Naive thymus-derived CD4-positive, alpha-beta T cell (primary cell): ENCODE results near the gene COL4A1. TPM values are rescaled to one million over a fixed set of nuclear protein-coding genes. Genes with fewer than 3 reads are reported as not detected.

Source experiments
- ATAC-seq: fragments of 150-1000 bp; cut with Tn5 transposase; 2 replicates; pipeline ENCODE4 v1.10.0; 2021; ENCODE audit warnings: mild to moderate bottlenecking, moderate library complexity
- CTCF ChIA-PET: fragments of 350-600 bp; sonication (Branson Sonifier 250); formaldehyde crosslinking; loops from one replicate; lab custom pipeline; 2021; ENCODE audit warnings: antibody characterized with exemption; lab: Charles Lee
- POLR2A ChIA-PET: fragments of 350-600 bp; sonication (Branson Sonifier 250); formaldehyde crosslinking; loops from one replicate; lab custom pipeline; 2021; ENCODE audit warnings: antibody characterized with exemption, inconsistent platforms; lab: Charles Lee
- DNase-seq, 9 donors: peaks; one replicate each; pipeline versions ENCODE4 v3.0.0 to v3.0.0-alpha.2; 2020 to 2022; ENCODE audit warnings: mixed read lengths in 1 of 9
- H3K27ac ChIP-seq: one replicate; pipeline ENCODE4 v1.7.0; 2013; ENCODE audit warnings: mild to moderate bottlenecking, low read depth, low read length, moderate library complexity
- H3K27me3 ChIP-seq, 2 donors: one replicate each; pipeline ENCODE4 v1.7.0; 2013; ENCODE audit warnings: low read length in 2 of 2, mild to moderate bottlenecking in 2 of 2, moderate library complexity in 2 of 2; ENCODE audit not compliant: control insufficient read depth in 2 of 2, insufficient read depth in 2 of 2
- H3K36me3 ChIP-seq, 3 experiments: 1 replicate in 2 of 3; 2 replicates in 1 of 3; pipeline ENCODE4 v1.7.0; 2013; ENCODE audit warnings: low read length in 3 of 3, mild to moderate bottlenecking in 3 of 3, moderate library complexity in 1 of 3; ENCODE audit not compliant: insufficient read depth in 3 of 3, control insufficient read depth in 2 of 3
- H3K4me1 ChIP-seq, 2 donors: one replicate each; pipeline ENCODE4 v1.7.0; 2013; ENCODE audit warnings: low read length in 2 of 2, mild to moderate bottlenecking in 2 of 2, moderate library complexity in 1 of 2; ENCODE audit not compliant: control insufficient read depth in 2 of 2, insufficient read depth in 2 of 2
- H3K4me3 ChIP-seq: 2 replicates; pipeline ENCODE4 v1.7.0; 2013; ENCODE audit warnings: mild to moderate bottlenecking, low read length
- H3K9me3 ChIP-seq, 3 experiments: 1 replicate in 2 of 3; 2 replicates in 1 of 3; pipeline ENCODE4 v1.7.0; 2013; ENCODE audit warnings: low read length in 3 of 3; ENCODE audit not compliant: control insufficient read depth in 2 of 3
- H3K27ac Mint-ChIP-seq, 9 donors: one replicate each; pipeline ENCODE4 v1.8.0; 2020 to 2022; ENCODE audit warnings: mixed read lengths in 9 of 9, mild to moderate bottlenecking in 8 of 9, moderate library complexity in 5 of 9, inconsistent platforms in 2 of 9
- H3K27me3 Mint-ChIP-seq, 5 donors: one replicate each; pipeline ENCODE4 v1.8.0; 2021 to 2022; ENCODE audit warnings: mixed read lengths in 5 of 5, mild to moderate bottlenecking in 1 of 5
- H3K36me3 Mint-ChIP-seq, 5 donors: one replicate each; pipeline ENCODE4 v1.8.0; 2020 to 2022; ENCODE audit warnings: mixed read lengths in 5 of 5, mild to moderate bottlenecking in 3 of 5, inconsistent platforms in 1 of 5
- H3K4me1 Mint-ChIP-seq, 7 donors: one replicate each; pipeline ENCODE4 v1.8.0; 2020 to 2022; ENCODE audit warnings: mixed read lengths in 7 of 7, mild to moderate bottlenecking in 3 of 7, inconsistent platforms in 1 of 7
- H3K4me3 Mint-ChIP-seq, 10 donors: one replicate each; pipeline ENCODE4 v1.8.0; 2020 to 2022; ENCODE audit warnings: mild to moderate bottlenecking in 10 of 10, mixed read lengths in 10 of 10, moderate library complexity in 6 of 10, inconsistent platforms in 2 of 10
- H3K9me3 Mint-ChIP-seq, 11 donors: one replicate each; pipeline ENCODE4 v1.8.0; 2020 to 2022; ENCODE audit warnings: mixed read lengths in 11 of 11, mild to moderate bottlenecking in 4 of 11, inconsistent platforms in 1 of 11, moderate library complexity in 1 of 11
- intact Hi-C, 2 donors: fragments of 100-400 bp; cut with micrococcal nuclease; formaldehyde crosslinking; loops; one replicate each; pipeline ENCODE4 v1.15.1; 2023
- polyA plus RNA-seq, 2 donors: library from polyadenylated mRNA; unstranded; fragments of 300-500 nt; fragmentation: Illumina TruSeq; gene quantifications; one replicate each; pipeline ENCODE4 v1.2.3, GENCODE V29; 2021
- total RNA-seq, 6 experiments: library from RNA in 5 of 6; stranded (reverse) in 5 of 6; gene quantifications; 1 replicate in 5 of 6; 2 replicates in 1 of 6; pipeline ENCODE4 v1.2.3 and lab custom pipeline; 2021 to 2026

Gene COL4A1
- total and polyA plus RNA-seq, 7 experiments from 2014 or later = 0.24 TPM; not detected in 6

DNA sequence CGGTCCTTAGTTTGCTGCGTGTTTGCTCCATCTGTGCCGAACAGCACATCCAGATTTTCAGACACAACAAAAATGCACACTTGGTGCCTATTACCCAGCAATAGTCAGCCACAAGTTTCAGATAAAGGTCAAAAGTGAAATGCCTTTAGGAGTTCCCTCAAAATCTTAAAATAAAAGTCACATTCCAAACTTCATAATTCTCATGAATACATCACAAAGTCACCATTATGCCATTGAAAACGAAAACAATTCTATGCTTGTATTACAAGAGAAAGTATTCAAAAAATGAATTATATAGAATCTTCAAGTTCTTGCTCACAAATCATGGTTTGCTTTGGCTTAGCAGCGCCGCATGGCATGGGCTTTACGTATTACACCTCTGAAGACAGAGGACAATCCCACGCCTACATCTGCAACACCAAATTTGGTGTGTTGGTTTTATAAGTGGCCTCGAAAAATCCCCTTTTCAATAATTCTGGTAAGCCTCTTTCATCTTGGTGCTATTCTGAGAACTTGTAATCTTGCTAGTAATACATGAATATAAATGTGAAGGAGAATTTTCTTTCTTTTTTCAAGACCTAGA, 26.6 kb downstream of the COL4A1 start:
- Mint-ChIP-seq H3K4me1 (peaks cover 0 to 5% (median 0%) of the 10 kb centered on the region in 7 donors), H3K4me3 (no peak overlapping the region), H3K27me3 (peaks cover 5 to 16% (median 9%) of the 10 kb centered on the region in 5 donors), H3K9me3 (peaks cover 0 to 1% (median 0%) of the 10 kb centered on the region in 11 donors), H3K27ac (no peak overlapping the region), H3K36me3 (no peaks in the 10 kb centered on the region)
- ATAC-seq = no peak
- Histone ChIP-seq H3K9me3 (no peaks in the 10 kb centered on the region), H3K27me3 (no peaks in the 10 kb centered on the region), H3K27ac (no peak overlapping the region), H3K4me1 (no peaks in the 10 kb centered on the region), H3K4me3 (no peak overlapping the region), H3K36me3 (no peaks in the 10 kb centered on the region)
- POLR2A ChIA-PET = no interaction called here
- CTCF ChIA-PET = no interaction called here
- no peak for DNase-seq
- intact Hi-C loops = no loop called here

DNA sequence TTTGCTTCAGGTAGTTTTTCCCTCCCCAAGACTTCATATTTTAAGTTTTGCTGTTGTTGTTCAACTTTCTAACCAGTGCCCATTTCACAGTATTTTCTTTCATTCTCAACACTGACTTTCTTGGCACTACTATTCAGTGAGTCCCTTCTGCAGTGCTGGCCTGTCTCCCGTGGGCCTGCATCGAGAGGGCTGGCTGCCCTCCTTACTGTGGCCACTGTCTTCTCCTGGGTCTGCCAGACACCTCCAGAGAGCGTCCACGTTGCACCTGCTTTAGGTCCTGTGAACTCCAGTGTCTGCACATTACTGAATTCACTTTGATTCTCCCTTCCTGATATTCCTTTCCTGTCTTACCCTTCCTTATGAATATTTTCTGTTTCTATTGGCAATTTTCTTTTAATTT, 27.3 kb downstream of the COL4A1 start:
- Histone ChIP-seq H3K4me3 (no peak overlapping the region), H3K9me3 (no peaks in the 10 kb centered on the region), H3K36me3 (no peaks in the 10 kb centered on the region), H3K27ac (no peak overlapping the region), H3K27me3 (no peaks in the 10 kb centered on the region), H3K4me1 (no peaks in the 10 kb centered on the region)
- intact Hi-C loops = no loop called here
- H3K36me3 Mint-ChIP-seq = no peaks in the 10 kb centered on the region
- peaks cover 5 to 12% (median 12%) of the 10 kb centered on the region in 5 donors for H3K27me3 Mint-ChIP-seq
- no peak for DNase-seq
- peaks cover 0 to 5% (median 0%) of the 10 kb centered on the region in 7 donors for H3K4me1 Mint-ChIP-seq
- H3K4me3 Mint-ChIP-seq = no peak overlapping the region
- ChIA-PET POLR2A (no interaction called here), CTCF (no interaction called here)
- H3K9me3 Mint-ChIP-seq = peaks cover 0 to 1% (median 0%) of the 10 kb centered on the region in 11 donors
- no peak for ATAC-seq
- no peak overlapping the region for H3K27ac Mint-ChIP-seq

DNA sequence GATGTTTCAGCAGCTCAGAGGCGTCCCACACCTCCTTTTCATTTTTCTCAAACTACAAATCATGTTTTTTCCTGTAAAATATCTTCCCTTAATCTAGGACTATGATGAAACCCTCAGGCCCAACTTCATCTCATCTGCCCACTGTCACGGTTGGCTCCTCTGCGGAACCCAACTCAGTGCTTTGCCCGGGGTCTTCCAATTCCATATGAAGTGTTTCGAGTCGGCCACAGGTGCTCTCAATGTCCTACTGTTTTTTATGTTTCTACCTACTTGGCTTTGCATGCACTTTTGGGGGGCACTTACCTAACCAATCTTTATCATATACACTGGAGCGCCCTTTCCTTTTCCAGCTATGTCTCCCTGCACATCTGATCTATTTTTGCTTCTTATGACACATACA, 28.1 kb downstream of the COL4A1 start:
- H3K9me3 ChIP-seq = no peaks in the 10 kb centered on the region
- H3K27me3 ChIP-seq = no peaks in the 10 kb centered on the region
- intact Hi-C loops = no loop called here
- ChIA-PET CTCF (no interaction called here), POLR2A (no interaction called here)
- H3K36me3 Mint-ChIP-seq = no peaks in the 10 kb centered on the region
- no peak overlapping the region for H3K4me3 ChIP-seq
- ATAC-seq (no peak), DNase-seq (no peak)
- no peaks in the 10 kb centered on the region for H3K4me1 ChIP-seq
- H3K27ac ChIP-seq = no peak overlapping the region
- H3K9me3 Mint-ChIP-seq = peaks cover 0 to 1% (median 0%) of the 10 kb centered on the region in 11 donors
- H3K36me3 ChIP-seq = no peaks in the 10 kb centered on the region
- peaks cover 5 to 16% (median 9%) of the 10 kb centered on the region in 5 donors for H3K27me3 Mint-ChIP-seq
- peaks cover 0 to 5% (median 0%) of the 10 kb centered on the region in 7 donors for H3K4me1 Mint-ChIP-seq
- no peak overlapping the region for H3K4me3 Mint-ChIP-seq
- H3K27ac Mint-ChIP-seq = no peak overlapping the region

DNA sequence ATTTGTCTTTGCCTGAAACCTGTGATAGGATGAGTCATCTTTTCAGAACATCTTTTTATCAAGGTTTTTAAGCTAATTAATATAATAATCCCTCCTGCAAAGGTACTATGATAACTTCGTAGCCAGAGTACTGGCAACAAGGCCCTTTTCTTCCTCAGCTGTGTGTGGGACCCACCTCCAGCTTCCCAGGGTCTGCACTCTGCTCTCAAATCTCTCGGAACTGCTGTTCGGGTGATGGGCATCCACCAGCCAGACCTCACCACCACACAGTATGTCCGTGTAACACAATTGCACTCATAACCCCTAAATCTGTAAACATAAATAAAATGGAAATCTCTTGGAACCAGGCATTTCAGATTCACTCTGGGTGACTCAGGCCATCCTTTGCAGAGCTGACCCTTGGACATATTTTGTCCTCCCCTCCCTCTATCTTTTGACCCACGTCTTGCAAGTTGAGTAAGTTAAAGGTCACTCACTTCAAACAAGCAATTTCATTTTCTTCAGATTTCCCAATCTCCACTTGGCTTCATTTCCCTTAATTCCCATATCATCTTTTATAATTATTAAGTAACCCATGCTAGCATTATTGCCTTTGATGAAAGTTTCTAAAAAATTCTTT, 29.5 kb downstream of the COL4A1 start:
- H3K36me3 Mint-ChIP-seq = no peaks in the 10 kb centered on the region
- H3K4me3 Mint-ChIP-seq = no peak overlapping the region
- H3K27me3 Mint-ChIP-seq = peaks cover 0 to 19% (median 9%) of the 10 kb centered on the region in 5 donors
- no peaks in the 10 kb centered on the region for H3K4me1 ChIP-seq
- CTCF ChIA-PET = no interaction called here
- DNase-seq (no peak), ATAC-seq (no peak)
- peaks cover 0 to 1% (median 0%) of the 10 kb centered on the region in 11 donors for H3K9me3 Mint-ChIP-seq
- peaks cover 0 to 5% (median 0%) of the 10 kb centered on the region in 7 donors for H3K4me1 Mint-ChIP-seq
- POLR2A ChIA-PET = no interaction called here
- no peaks in the 10 kb centered on the region for H3K36me3 ChIP-seq
- H3K27ac ChIP-seq = no peak overlapping the region
- no peaks in the 10 kb centered on the region for H3K9me3 ChIP-seq
- H3K27ac Mint-ChIP-seq = no peak overlapping the region
- H3K27me3 ChIP-seq = no peaks in the 10 kb centered on the region
- intact Hi-C loops = no loop called here
- no peak overlapping the region for H3K4me3 ChIP-seq

DNA sequence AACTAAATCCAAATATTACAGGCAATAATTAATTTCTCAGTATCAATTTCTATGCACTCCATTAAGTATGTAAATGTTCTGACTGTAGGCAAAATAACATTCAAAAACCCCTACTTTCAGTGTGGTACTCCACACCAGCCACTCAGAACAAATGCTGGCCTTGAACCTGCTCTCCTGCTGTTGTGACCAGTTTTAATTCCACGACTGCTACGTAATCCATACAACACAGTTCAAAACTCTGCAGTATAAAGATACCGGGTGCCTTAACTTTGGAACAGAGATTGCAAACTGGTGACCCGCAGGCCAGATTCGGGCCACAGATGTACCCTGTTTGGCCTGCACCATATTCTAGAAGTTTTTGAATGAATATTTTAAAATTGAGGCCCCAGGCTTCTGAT, 30.4 kb downstream of the COL4A1 start:
- no peak overlapping the region for H3K4me3 ChIP-seq

DNA sequence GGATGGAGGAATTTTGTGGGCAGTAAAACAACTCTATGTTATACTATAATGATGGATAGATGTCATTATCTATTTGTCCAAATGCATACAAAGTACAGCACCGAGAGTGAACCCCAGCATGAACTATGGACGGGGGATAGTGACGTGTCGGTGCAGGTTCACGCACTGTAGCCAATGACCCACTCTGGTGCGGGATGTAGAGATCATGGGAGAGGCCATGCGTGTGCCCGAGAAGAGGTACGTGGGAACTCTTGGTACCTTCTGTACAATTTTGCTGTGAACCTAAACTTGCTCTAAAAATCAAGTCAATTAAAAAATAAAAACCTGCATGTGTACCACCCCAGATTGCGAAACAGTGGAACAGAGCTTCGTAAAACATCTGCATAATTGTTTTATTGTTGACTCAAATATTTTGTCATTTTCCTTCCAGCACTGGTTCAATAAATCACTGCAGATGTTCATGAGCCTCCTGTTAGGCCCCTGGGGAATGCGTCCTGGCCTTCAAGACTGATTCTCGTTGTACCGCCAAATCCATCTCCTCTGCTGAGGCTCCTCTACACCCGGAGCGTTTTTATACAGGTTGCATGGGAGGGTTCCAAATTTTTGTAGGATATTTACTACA, 30.9 kb downstream of the COL4A1 start:
- POLR2A ChIA-PET = no interaction called here
- Mint-ChIP-seq H3K4me1 (peaks cover 0 to 5% (median 0%) of the 10 kb centered on the region in 7 donors), H3K27ac (no peak overlapping the region), H3K4me3 (no peak overlapping the region), H3K36me3 (no peaks in the 10 kb centered on the region), H3K27me3 (peaks cover 0 to 15% (median 8%) of the 10 kb centered on the region in 5 donors), H3K9me3 (no peaks in the 10 kb centered on the region)
- Histone ChIP-seq H3K9me3 (no peaks in the 10 kb centered on the region), H3K27ac (no peak overlapping the region), H3K4me1 (no peaks in the 10 kb centered on the region), H3K4me3 (no peak overlapping the region), H3K36me3 (no peaks in the 10 kb centered on the region), H3K27me3 (no peaks in the 10 kb centered on the region)
- DNase-seq = no peak
- CTCF ChIA-PET = no interaction called here
- no peak for ATAC-seq
- intact Hi-C loops = no loop called here

More for the DNA sequence above, 30.4 kb downstream of the COL4A1 start:
- no peaks in the 10 kb centered on the region for H3K4me1 ChIP-seq
- no peak overlapping the region for H3K27ac ChIP-seq
- no peak overlapping the region for H3K27ac Mint-ChIP-seq
- peaks cover 0 to 15% (median 7%) of the 10 kb centered on the region in 5 donors for H3K27me3 Mint-ChIP-seq
- intact Hi-C loops = no loop called here
- H3K27me3 ChIP-seq = no peaks in the 10 kb centered on the region
- POLR2A ChIA-PET = no interaction called here
- H3K36me3 ChIP-seq = no peaks in the 10 kb centered on the region
- peaks cover 0 to 5% (median 0%) of the 10 kb centered on the region in 7 donors for H3K4me1 Mint-ChIP-seq
- no peaks in the 10 kb centered on the region for H3K9me3 ChIP-seq
- H3K9me3 Mint-ChIP-seq = no peaks in the 10 kb centered on the region
- ATAC-seq (no peak), DNase-seq (no peak)
- no peak overlapping the region for H3K4me3 Mint-ChIP-seq
- CTCF ChIA-PET = no interaction called here
- H3K36me3 Mint-ChIP-seq = no peaks in the 10 kb centered on the region
